GM18526 (cell line): ENCODE results near the gene LDHB.

ENCODE experiments used
- POLR2A ChIP-seq: IDR thresholded peaks from 3 replicates; pipeline ENCODE4 v1.6.1; 2011; ENCODE audit not compliant: insufficient read length; ENCODE audit errors: extremely low read depth

The LDHB gene

GRCh38 chr12:21627924-21628323 lies 29.7 kb downstream of the LDHB start:
- TF ChIP-seq POLR2A = no peak

- no peak for TF ChIP-seq POLR2A
Measured at GRCh38 chr12:21618566-21618965, 39.1 kb downstream of the LDHB start.

GRCh38 chr12:21617030-21617429 lies 40.6 kb downstream of the LDHB start:
- TF ChIP-seq POLR2A = no peak

DNA sequence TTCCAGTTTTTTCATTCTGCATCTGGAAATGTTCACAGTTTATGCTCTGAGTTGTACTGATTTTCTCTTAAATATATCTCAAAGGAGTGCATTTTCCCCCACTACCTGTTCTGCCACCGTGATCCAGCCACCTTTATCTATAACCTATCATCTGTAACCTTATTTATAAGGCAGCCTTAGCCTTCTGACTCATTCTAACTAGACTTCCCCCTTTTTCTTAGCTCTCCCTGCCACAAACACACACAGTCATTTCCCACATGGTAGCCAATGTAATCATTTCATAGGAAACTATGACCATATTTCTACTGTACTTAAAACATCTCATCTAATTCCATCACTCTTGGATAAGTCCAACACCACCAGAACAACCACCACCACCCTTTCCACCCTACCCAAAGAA lies 42.2 kb downstream of the LDHB start:
- no peak for TF ChIP-seq POLR2A

DNA sequence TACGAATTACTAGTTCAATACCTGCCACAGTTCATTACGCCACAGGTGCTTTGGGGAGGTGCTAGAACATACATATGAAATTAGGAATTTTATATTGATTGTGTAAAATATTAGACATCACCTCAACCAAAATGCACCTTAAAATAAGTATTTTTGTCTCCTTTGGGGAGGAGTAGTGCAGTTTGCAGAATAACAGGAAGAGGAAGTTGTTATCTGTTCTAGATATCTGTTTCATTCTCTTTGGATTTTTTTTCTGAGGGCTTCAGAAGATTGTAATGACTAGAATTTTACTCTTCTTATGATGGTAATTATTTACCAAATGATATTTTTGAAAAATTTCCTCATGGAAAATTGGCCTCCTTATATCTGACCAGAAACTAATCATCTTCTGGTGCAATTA lies 43.1 kb downstream of the LDHB start:
- TF ChIP-seq POLR2A = no peak

GRCh38 chr12:21613931-21614330 lies 43.7 kb downstream of the LDHB start:
- no peak for TF ChIP-seq POLR2A

DNA sequence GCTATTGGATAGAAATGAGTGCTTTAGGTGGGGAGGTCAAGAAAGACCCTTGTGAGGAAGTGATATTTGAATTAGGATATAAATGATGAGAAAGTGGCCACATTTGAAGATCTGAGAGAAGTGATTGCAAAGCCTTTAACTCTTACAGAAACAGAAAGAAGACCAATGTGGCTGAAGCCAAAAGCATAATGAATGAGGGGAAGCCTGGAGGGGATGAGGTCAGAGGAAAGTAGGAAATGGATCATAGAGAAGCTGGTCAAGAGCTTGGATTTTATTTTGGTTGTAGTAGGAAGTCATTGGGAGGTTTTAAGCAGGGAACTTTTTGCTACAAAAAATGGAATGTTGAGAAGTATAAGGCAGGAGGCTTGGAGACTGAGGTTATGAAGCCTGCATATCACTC lies 49.4 kb downstream of the LDHB start:
- no peak for TF ChIP-seq POLR2A

- no peak for TF ChIP-seq POLR2A
Measured at GRCh38 chr12:21607701-21608100, 49.9 kb downstream of the LDHB start.

DNA sequence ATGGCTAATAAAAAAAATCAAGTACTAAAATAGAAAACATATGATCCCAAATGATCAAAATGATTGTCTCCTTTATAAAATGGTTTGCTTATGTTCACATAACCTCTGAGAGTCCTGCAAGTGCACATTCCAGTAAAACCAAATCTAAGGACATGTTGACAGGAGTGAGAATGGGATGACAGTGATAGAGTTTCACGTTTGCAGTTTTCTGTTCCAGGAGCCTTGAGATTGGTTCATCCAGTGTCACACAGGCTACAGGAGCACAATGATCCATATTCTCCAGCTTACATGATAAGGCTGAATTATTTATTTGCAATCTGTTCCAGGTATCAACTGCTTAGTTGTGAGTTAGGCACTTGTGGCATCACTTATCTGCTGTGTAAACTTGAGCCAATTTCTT lies 51.5 kb downstream of the LDHB start:
- TF ChIP-seq POLR2A = no peak

- no peak for TF ChIP-seq POLR2A
Measured at GRCh38 chr12:21604245-21605101, 53.2 kb downstream of the LDHB start, which contains the start of gene GYS2. Gene GYS2 (minus strand): TSS chr12:21604847. CDS start chr12:21604592, 255 bp downstream.

DNA sequence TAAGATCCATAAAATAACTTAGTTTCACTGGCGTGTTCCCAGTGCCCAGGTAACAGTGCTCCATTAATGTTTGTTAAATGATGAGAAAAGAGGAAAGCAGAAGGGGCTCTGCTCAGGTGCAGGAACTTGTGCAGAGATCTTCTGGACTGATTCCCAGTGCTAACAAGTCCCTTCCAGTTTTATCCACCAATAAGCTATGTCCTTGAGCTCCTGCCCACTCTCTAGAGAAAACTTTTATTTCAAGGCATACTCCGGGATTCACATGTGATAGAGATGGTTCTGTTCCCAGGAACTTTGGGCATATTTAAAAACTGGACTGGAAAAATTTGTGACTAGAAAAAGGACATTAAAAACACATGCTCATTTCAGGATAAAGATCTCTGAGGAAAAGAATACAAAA lies 54.9 kb downstream of the LDHB start:
- no peak for TF ChIP-seq POLR2A

GRCh38 chr12:21600196-21600595 lies 57.4 kb downstream of the LDHB start:
- no peak for TF ChIP-seq POLR2A

DNA sequence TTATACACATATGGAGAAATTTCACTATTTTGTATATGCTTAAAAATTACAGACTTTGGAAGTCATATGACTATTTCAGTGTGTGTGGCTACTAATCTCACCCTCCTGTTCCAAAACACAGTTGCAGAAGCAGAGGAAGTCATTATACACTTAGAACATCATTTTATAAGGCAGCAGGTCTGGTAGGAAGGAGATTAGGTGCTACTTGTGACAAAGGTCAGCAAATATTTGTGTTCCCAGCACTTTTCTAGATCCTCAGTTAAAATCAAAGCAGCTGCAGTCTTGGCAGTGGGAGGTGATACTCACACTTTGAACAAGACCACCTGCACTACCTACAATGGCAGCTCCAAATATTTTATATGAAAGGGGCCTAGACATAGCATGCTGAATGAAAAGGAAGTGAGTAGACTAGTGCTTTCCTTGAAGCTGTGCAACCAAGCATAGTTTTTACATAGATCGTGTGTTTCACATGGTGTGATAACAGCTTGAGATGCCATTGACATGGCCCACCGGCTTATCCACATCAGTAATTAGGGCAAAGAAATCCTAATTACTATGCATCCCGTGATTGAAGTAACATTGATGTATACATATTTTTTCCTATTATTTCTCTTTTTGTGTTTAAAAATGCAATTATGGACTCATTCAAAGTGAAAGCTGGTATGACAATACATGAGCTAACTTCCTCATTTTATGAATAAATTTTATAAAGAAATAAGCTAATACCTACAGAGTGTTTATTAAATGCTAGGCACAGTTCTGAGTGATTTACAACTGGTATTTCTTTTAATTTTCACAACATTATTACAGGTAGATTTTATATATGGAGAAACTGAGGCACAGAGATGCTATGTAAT lies 58.3 kb downstream of the LDHB start:
- TF ChIP-seq POLR2A = no peak

GRCh38 chr12:21598651-21599050 lies 59.0 kb downstream of the LDHB start:
- no peak for TF ChIP-seq POLR2A

DNA sequence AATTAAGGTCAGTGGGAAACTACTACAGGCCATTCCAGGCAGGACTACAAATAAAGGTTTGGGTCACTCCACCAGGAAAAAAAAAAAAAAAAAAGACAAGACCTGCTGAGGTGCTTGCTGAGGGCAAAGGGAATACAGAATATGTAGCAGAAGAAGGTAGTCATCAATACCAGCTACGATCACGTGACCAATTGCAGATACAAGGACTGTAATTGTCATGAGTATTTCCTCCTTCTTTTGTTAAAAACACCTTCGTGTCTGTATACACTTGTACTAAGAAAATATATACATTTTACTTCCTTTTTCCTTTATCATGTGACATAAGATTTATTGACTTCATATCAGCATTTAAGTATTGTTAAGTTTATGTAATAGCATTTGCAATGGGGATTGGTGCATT lies 72.2 kb downstream of the LDHB start:
- no peak for TF ChIP-seq POLR2A
